Measurements from ENCODE around the gene ZCCHC24.

DNA sequence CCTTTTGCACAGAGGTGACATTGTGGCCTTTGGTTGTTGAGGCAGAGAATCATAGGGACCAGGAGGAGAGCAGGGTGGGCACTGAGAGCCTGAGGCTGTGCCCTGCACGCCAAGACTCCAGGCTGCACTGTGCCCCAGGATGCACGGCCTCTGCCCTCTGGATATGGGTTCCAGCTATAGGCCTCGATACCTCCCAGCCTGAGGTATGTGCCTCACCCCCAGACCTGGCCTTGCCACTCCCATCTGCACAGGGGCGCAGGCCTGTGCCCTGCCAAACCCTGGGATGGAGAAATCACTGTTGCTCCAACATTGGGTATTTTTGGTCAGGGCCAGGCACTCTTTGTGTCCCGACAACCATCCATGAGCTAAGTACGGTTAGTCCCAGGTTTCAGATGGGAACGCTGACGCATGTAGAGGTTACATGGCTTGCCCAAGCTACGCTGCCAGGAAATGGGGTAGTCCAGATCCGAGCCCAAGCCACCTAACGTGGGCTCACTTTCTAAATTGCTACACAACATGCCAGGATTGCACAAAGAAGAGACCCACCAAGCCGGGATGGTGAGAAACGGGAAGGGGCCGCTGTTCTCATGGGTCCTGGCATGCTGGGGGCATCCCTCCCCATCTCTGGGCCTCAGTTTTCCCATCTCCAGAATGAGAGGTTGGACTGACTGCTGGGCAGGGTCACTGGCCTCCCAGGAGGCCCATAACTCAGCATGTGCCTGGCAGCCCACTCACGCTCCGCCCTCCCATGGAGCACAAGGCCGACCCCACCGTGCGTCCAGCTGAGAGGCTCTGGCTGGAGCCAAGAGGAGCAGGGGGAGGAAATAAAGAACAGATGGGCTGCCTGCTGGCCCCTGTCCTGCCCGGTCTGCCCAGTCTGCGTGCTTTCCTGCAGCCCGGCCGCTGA lies 44.2 kb downstream of the ZCCHC24 start:
- TF ChIP-seq POLR2A (IDR thresholded peaks at IDR 0.05), result peak in 1 of 2 donors; percentile 10
- TF ChIP-seq CTCF (IDR thresholded peaks at IDR 0.05), result no peak
